ENCODE data around the gene TERB1. TPM values are rescaled to one million over a fixed set of nuclear protein-coding genes. Genes with fewer than 3 reads are reported as not detected.

Gene TERB1, protein sequence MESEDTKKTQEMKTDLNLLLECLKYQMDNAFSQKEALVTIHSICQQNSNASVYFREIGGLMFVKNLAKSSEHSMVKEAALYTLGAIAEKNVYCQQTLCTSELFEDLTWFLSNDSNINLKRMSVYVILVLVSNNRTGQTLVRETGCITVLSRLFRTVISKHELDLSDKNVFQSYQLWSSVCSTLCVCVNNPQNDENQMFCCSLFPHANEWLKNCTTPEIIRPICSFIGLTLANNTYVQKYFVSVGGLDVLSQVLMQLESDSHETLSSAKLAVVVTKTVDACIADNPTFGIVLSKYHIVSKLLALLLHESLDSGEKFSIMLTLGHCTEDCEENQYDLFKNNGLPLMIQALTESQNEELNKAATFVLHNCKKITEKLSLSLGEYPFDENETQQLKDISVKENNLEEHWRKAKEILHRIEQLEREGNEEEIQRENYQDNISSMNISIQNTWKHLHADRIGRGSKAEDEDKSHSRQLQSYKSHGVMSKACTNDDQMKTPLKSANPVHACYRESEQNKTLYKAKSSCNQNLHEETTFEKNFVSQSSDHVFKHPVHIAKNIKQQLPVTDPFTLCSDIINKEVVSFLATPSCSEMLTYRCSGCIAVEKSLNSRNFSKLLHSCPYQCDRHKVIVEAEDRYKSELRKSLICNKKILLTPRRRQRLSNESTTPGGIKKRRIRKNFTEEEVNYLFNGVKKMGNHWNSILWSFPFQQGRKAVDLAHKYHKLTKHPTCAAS
- under 1 TPM in 1 of 2 experiments, not detected in 1; 0.14 TPM for total RNA-seq

DNA sequence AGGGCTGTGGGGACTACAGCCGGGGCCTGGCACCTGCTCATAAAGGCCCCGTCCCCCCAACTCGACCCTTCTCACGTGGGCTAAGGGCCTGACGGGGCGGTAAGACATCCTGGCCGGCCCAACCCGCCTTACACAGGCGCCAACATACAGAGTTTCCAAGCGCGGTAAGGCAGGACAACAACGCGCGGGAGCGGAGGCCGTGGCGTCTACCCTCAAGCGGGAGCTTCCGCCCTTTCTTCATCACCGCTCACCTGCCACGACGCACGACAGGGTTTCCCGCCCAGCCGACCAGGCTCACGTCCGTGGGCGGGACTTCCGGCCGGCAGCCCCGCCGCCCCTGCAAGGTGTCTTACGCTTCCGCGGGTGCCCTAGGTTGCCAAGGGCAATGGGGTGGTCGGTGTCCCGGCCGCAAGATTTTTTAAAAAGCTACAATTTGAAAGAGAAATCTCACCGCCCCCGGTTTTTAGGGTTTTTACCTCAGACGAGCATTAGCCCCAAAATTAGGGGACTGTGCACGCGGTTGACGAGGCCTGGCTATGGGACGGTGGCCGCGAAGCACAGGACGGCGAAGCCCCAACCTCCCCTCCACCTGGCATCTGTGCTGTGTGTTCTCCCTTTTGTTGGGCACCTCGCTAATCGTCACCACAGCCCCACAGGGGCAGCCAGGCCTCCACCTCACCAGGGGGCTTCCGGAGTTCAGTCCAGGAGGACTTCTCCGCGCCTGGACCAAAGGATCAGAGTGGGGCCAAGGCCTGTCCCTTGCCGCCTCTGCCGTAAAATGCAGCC is at the start of gene TERB1:
Gene TERB1 (minus strand): TSS at position 265 of the 786 bp plus-strand sequence. CDS start 4,786 bp downstream, outside the sequence.
- Mint-ChIP-seq H3K36me3 (ENCODE audit: low read depth) (peaks cover 31% of the 10 kb centered on the region), H3K27ac (no peak within 1 kb of the TSS), H3K4me1 (no peaks in the 10 kb centered on the region), H3K4me3 (no peak within 1 kb of the TSS), H3K9me3 (ENCODE audit: low read depth) (no peaks in the 10 kb centered on the region), H3K27me3 (no peaks in the 10 kb centered on the region)
- DNase-seq = no peak
- ChIA-PET POLR2A (no interaction called here), CTCF (no interaction called here)
- ATAC-seq = no peak
- intact Hi-C loops (cut with DNase I, micrococcal nuclease) = no loop called here

DNA sequence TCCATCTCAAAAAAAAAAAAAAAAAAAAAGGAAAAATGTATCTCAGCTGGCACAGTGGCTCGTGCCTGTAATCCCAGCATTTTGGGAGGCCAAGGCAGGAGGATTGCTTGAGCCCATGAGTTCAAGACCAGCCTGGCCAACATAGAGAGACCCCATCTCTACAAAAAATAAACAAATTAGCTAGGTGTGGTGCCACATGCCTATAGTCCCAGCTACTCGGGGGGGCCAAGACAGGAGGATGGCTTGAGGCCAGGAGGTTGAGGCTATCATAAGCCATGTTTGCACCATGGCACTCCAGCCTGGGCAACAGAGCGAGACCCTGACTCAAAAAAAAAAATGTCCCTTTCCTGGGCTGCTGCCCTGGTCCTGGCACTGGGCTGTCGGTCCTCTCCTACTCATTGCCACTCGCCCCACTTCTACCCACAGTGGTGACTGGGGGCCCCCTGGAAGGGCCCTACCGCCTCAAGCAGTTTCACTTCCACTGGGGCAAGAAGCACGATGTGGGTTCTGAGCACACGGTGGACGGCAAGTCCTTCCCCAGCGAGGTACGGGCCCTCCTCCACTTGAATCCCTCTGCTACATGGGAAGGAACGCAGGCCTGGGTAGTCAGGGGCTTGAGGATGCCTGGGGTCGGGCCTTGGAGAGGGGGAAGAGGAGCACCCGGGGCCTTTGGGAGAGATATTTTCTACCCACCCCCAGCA is 48.9 kb upstream of the TERB1 start:
- intact Hi-C loops (cut with DNase I, micrococcal nuclease) = no loop called here
- peaks cover 14% of the 10 kb centered on the region for H3K27me3 Mint-ChIP-seq
- DNase-seq (no peak), ATAC-seq (no peak)
- no peaks in the 10 kb centered on the region for H3K9me3 Mint-ChIP-seq (ENCODE audit: low read depth)
- peaks cover 3% of the 10 kb centered on the region for H3K4me1 Mint-ChIP-seq
- POLR2A ChIA-PET = no interaction called here
- no peak overlapping the region for H3K27ac Mint-ChIP-seq
- no peaks in the 10 kb centered on the region for H3K36me3 Mint-ChIP-seq (ENCODE audit: low read depth)
- CTCF ChIA-PET = interaction anchor here (0.9 to 4.4 kb wide), 3 partner anchors 18 to 23 kb away, joined by 4 to 27 read pairs (median 6); partner anchors contain the start of gene NAE1
- H3K4me3 Mint-ChIP-seq = no peak overlapping the region

DNA sequence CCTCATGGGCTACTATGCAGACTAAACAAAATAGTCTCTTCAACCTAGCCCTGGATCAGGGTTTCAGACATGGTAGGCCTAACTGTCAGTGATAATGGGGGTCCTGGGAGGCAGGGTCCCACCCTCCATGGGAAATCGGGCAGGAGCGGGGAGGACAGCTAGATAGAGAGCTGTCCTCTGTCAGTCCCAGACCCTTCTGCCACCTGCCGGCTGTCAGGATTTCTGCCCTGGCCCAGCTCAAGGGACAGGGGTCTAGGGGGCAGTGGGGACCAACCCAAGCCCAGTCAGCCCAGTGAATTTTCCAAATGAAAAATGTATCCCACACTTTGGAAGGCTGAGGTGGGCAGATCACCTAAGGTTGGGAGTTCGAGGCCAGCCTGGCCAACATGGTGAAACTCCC is 48.2 kb upstream of the TERB1 start:
- intact Hi-C loops (cut with DNase I, micrococcal nuclease) = no loop called here
- H3K27ac Mint-ChIP-seq = no peak overlapping the region
- H3K27me3 Mint-ChIP-seq = peaks cover 19% of the 10 kb centered on the region
- ChIA-PET POLR2A (interaction anchor here (0.6 kb wide), 1 partner anchor 228 kb away, joined by 3 read pairs; no protein-coding TSS in a partner anchor), CTCF (interaction anchor here (1.6 to 4.4 kb wide), 2 partner anchors 18 to 20 kb away, joined by 8 to 27 read pairs; partner anchors contain the start of gene NAE1)
- DNase-seq (no peak), ATAC-seq (no peak)
- no peaks in the 10 kb centered on the region for H3K36me3 Mint-ChIP-seq (ENCODE audit: low read depth)
- H3K9me3 Mint-ChIP-seq (ENCODE audit: low read depth) = no peaks in the 10 kb centered on the region
- H3K4me3 Mint-ChIP-seq = no peak overlapping the region
- peaks cover 4% of the 10 kb centered on the region for H3K4me1 Mint-ChIP-seq

DNA sequence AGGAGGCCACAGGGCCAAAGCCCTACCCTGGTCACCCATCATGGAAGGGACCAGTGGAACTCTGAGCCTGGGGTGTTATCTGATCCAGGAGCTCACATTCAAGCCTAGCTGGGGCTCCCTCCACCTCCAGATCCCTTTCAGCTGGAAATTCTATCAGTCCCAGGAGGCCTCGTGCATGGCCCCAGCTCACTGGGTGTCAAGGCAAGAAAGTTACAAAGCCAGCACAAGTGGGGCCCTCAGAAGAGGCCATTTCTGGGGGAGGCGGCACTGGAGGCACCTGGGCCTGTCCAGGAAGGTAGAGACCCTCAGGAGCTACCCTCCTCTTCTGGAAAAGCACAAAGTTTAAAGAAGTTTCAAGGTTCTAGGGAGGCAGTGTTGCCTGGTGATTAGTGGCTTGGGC is 47.6 kb upstream of the TERB1 start:
- intact Hi-C loops (cut with DNase I, micrococcal nuclease) = no loop called here
- ATAC-seq = no peak
- ChIA-PET POLR2A (interaction anchor here (0.6 kb wide), 1 partner anchor 227 kb away, joined by 3 read pairs; no protein-coding TSS in a partner anchor), CTCF (interaction anchor here (1.6 to 4.4 kb wide), 2 partner anchors 18 to 19 kb away, joined by 8 to 27 read pairs; partner anchors contain the start of gene NAE1)
- Mint-ChIP-seq H3K4me1 (peaks cover 5% of the 10 kb centered on the region), H3K27ac (no peak overlapping the region), H3K9me3 (ENCODE audit: low read depth) (no peaks in the 10 kb centered on the region), H3K36me3 (ENCODE audit: low read depth) (no peaks in the 10 kb centered on the region), H3K27me3 (peaks cover 19% of the 10 kb centered on the region), H3K4me3 (no peak overlapping the region)
- no peak for DNase-seq

DNA sequence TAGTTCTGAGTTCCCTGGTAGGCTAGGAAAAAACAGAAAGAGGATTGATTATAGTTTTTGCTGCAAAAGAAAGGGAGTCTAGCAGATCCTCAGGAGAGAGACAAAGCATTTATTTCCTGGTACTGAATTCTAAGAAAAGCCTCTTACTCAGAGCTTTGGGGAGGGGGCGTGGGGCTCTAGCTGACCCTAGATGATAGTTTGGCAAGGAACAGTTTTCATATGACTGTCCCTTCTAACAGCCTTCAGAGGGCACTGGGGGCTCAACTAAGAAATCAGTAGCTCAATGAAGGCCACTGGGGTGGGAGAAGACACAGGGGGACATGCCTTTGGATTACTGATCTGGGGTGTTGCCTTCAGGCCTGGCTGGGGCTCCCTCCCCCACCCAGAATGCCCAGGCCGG is 46.8 kb upstream of the TERB1 start:
- H3K4me1 Mint-ChIP-seq = peaks cover 7% of the 10 kb centered on the region

DNA sequence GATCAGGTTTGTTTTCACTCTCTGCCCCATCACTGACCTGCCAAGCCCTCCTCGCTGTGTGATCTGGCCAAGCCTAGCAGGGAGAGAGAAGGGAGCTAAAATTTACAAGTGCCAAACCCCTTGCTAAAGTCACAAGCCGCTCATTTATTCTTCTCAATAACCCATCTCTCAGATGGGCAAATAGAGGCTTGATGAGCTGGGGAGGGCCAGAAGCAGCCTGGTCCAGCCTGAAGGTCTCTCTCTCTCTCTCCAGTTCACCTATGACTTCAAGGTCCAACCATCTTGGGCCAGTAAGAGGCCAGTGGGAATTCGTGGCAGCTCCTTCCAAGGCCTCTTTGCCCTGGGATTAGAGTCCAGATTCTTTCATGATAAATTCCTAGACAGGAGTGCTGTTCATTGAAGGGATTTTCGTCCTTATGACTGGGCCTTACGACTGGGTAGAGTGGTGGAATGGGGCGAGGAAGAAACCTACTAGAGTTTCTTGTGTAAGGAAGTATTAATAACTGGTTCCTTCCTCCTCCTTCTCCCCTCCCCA is 46.2 kb upstream of the TERB1 start:
- no peak for ATAC-seq
- ChIA-PET POLR2A (no interaction called here), CTCF (interaction anchor here (0.6 to 4.4 kb wide), 4 partner anchors 18 to 38 kb away, joined by 3 to 27 read pairs (median 7); partner anchors contain the start of gene NAE1)
- Mint-ChIP-seq H3K4me1 (peaks cover 7% of the 10 kb centered on the region), H3K4me3 (no peak overlapping the region), H3K36me3 (ENCODE audit: low read depth) (no peaks in the 10 kb centered on the region), H3K27me3 (peaks cover 33% of the 10 kb centered on the region), H3K9me3 (ENCODE audit: low read depth) (no peaks in the 10 kb centered on the region), H3K27ac (no peak overlapping the region)
- intact Hi-C loops (cut with DNase I, micrococcal nuclease) = no loop called here
- DNase-seq = no peak

More for the DNA sequence above, 46.8 kb upstream of the TERB1 start:
- Mint-ChIP-seq H3K9me3 (ENCODE audit: low read depth) (no peaks in the 10 kb centered on the region), H3K27ac (no peak overlapping the region), H3K27me3 (peaks cover 27% of the 10 kb centered on the region), H3K36me3 (ENCODE audit: low read depth) (no peaks in the 10 kb centered on the region), H3K4me3 (no peak overlapping the region)
- ChIA-PET CTCF (interaction anchor here (1.6 to 4.4 kb wide), 2 partner anchors 19 kb away, joined by 8 to 27 read pairs; partner anchors contain the start of gene NAE1), POLR2A (no interaction called here)
- intact Hi-C loops (cut with DNase I, micrococcal nuclease) = no loop called here
- DNase-seq = no peak
- peak; percentile 55 for ATAC-seq

DNA sequence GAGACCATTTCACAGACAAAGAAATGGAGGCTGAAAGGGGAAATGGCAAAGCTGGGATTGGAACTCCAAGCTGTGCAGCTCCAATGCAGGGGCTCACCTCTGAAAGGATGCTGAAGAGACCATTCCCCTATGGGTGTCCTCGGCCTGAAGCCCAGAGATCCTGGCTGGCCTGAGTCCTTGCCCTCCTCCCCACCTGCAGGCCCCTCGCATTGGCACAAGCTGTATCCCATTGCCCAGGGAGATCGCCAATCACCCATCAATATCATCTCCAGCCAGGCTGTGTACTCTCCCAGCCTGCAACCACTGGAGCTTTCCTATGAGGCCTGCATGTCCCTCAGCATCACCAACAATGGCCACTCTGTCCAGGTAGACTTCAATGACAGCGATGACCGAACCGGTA is 45.4 kb upstream of the TERB1 start:
- intact Hi-C loops (cut with DNase I, micrococcal nuclease) = no loop called here
- ATAC-seq = no peak
- Mint-ChIP-seq H3K9me3 (ENCODE audit: low read depth) (no peaks in the 10 kb centered on the region), H3K4me1 (peaks cover 7% of the 10 kb centered on the region), H3K4me3 (no peak overlapping the region), H3K36me3 (ENCODE audit: low read depth) (no peaks in the 10 kb centered on the region), H3K27me3 (peaks cover 36% of the 10 kb centered on the region), H3K27ac (no peak overlapping the region)
- POLR2A ChIA-PET = interaction anchor here (0.9 kb wide), 1 partner anchor 16 kb away, joined by 4 read pairs; the partner anchor contains the start of gene NAE1
- CTCF ChIA-PET = interaction anchor here (0.6 to 4.4 kb wide), 7 partner anchors 14 to 119 kb away, joined by 3 to 27 read pairs (median 3); partner anchors contain the start of gene NAE1
- no peak for DNase-seq

DNA sequence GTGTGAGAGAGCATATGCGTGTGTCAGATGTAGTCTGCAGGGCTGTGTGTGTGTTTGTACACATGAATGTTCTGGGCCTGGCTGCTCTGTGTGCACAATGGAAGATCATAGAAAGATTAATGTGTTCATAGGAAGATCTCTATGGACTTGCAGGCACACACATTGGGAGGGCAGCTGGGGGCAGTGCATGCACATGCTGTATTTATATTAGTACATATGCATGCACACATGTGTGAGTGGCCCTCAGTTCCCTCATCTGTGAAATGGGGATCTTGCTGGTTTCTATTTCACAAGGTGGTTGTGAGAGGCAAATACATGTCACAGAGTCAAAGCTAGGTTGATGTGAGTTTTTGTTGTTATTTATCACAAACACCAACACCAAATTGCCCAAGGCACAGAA is 44.9 kb upstream of the TERB1 start:
- ATAC-seq (no peak), DNase-seq (no peak)
- Mint-ChIP-seq H3K4me3 (no peak overlapping the region), H3K27ac (no peak overlapping the region), H3K4me1 (peaks cover 7% of the 10 kb centered on the region), H3K36me3 (ENCODE audit: low read depth) (no peaks in the 10 kb centered on the region), H3K27me3 (peaks cover 36% of the 10 kb centered on the region), H3K9me3 (ENCODE audit: low read depth) (no peaks in the 10 kb centered on the region)
- ChIA-PET POLR2A (interaction anchor here (0.9 kb wide), 1 partner anchor 15 kb away, joined by 4 read pairs; the partner anchor contains the start of gene NAE1), CTCF (interaction anchor here (0.8 to 4.4 kb wide), 6 partner anchors 15 to 118 kb away, joined by 3 to 27 read pairs (median 4); partner anchors contain the start of gene NAE1)
- intact Hi-C loops (cut with DNase I, micrococcal nuclease) = no loop called here

DNA sequence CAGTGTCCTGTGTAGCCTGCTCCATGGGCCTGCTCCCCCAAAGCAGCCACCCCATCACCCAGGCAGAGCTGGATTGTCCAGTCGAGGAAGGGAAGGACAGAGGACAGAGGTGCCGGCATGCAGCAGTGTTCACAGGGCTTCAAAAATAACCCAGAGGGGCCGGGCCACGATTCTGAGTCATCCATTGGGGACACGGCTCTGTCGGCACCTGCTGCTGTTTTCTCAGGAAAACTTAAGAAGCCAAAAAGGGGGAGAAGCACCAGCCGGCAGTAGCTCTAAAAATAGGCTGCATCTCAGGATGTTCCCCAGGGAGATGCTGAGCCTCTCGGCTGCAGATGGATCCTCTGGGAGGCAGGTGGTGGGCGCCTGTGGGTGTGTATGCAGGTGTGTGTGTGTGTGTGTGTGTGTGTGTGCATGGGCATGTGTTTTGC is 44.4 kb upstream of the TERB1 start:
- no peaks in the 10 kb centered on the region for H3K36me3 Mint-ChIP-seq (ENCODE audit: low read depth)
- POLR2A ChIA-PET = no interaction called here
- H3K4me3 Mint-ChIP-seq = no peak overlapping the region
- DNase-seq (no peak), ATAC-seq (no peak)
- H3K27me3 Mint-ChIP-seq = peaks cover 36% of the 10 kb centered on the region
- H3K9me3 Mint-ChIP-seq (ENCODE audit: low read depth) = no peaks in the 10 kb centered on the region
- intact Hi-C loops (cut with DNase I, micrococcal nuclease) = no loop called here
- peaks cover 7% of the 10 kb centered on the region for H3K4me1 Mint-ChIP-seq
- CTCF ChIA-PET = interaction anchor here (0.8 to 4.4 kb wide), 6 partner anchors 8 to 118 kb away, joined by 3 to 27 read pairs (median 4); partner anchors contain the start of gene NAE1
- no peak overlapping the region for H3K27ac Mint-ChIP-seq

DNA sequence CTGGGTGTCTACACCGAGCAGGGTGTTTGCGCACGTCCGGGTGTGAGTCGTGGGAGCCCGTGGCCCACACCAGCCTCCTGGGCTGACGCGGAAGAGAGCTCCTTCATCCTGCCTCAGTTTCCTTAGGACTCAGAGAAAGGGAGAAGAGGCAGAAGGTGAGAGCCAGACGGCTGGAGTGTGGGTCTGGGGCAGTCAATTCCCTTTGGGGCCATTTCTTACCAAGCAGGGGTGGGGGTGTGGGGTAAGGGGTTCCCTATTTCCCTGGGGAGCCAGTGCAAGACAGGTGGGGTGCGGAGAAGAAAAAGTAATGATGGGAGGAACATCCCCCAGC is 43.7 kb upstream of the TERB1 start:
- Mint-ChIP-seq H3K27ac (no peak overlapping the region), H3K36me3 (ENCODE audit: low read depth) (no peaks in the 10 kb centered on the region), H3K9me3 (ENCODE audit: low read depth) (no peaks in the 10 kb centered on the region), H3K4me3 (peak overlapping the region; percentile 12), H3K4me1 (peaks cover 7% of the 10 kb centered on the region), H3K27me3 (peaks cover 36% of the 10 kb centered on the region)
- intact Hi-C loops (cut with DNase I, micrococcal nuclease) = no loop called here
- no peak for DNase-seq
- no peak for ATAC-seq
- CTCF ChIA-PET = interaction anchor here (0.6 to 4.1 kb wide), 4 partner anchors 8 to 100 kb away, joined by 3 to 30 read pairs (median 8); partner anchors contain the start of gene NAE1
- POLR2A ChIA-PET = no interaction called here
